ENCODE data around the gene PSME2. TPM values are rescaled to one million over a fixed set of nuclear protein-coding genes. Genes with fewer than 3 reads are reported as not detected.

Gene PSME2
- total RNA-seq, 1 donor from 2014 or later = 285 TPM

- TF ChIP-seq, protein P1, sequence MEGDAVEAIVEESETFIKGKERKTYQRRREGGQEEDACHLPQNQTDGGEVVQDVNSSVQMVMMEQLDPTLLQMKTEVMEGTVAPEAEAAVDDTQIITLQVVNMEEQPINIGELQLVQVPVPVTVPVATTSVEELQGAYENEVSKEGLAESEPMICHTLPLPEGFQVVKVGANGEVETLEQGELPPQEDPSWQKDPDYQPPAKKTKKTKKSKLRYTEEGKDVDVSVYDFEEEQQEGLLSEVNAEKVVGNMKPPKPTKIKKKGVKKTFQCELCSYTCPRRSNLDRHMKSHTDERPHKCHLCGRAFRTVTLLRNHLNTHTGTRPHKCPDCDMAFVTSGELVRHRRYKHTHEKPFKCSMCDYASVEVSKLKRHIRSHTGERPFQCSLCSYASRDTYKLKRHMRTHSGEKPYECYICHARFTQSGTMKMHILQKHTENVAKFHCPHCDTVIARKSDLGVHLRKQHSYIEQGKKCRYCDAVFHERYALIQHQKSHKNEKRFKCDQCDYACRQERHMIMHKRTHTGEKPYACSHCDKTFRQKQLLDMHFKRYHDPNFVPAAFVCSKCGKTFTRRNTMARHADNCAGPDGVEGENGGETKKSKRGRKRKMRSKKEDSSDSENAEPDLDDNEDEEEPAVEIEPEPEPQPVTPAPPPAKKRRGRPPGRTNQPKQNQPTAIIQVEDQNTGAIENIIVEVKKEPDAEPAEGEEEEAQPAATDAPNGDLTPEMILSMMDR (IDR thresholded peaks at IDR 0.05) = no peak
- Mint-ChIP-seq H3K27ac (no peak overlapping the region), H3K36me3 (ENCODE audit: low read depth) (peaks cover 76% of the 10 kb centered on the region), H3K27me3 (no peaks in the 10 kb centered on the region), H3K4me1 (no peaks in the 10 kb centered on the region), H3K4me3 (no peak overlapping the region), H3K9me3 (peaks cover 2% of the 10 kb centered on the region)
- ATAC-seq (ENCODE audit: low read depth) = no peak
- no peak for DNase-seq
- intact Hi-C loops (cut with micrococcal nuclease) = no loop called here
- ChIA-PET CTCF (interaction anchor here (7.4 kb wide), 1 partner anchor 10 kb away, joined by 137 read pairs; the partner anchor contains the start of gene PCK2), POLR2A (interaction anchor here (0.6 to 9.8 kb wide), 6 partner anchors 8 to 136 kb away, joined by 3 to 115 read pairs (median 4); partner anchors contain the start of genes DCAF11, NRL, PCK2 and PSME2)
Measured at GRCh38 chr14:24102357-24103048, 43.9 kb downstream of the PSME2 start.

DNA sequence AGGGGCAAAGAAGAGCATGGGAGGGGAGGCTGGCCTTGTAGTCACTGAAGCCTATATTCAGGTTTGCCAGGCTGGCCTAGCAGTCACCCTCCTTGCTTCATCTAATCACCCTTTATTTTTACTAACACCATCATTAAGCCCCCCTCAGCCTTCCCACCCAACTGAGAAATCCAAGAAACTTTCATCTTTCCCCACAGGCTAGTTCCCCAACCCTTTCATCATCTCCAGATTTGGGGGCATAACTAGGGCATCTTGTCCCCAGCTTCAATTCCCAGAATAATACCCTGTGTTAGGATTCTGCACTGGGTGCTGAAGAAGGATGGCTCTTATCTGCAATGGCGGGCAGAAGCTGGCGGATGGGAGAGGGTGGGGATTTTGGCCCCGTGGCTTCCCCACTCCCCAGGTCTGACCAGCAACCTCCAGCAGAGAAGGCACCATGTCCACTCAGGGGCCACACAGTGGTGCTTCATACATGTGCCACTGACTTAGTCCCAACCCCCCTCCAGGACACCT is 45.4 kb downstream of the PSME2 start:
- intact Hi-C loops (cut with micrococcal nuclease) = no loop called here
- Mint-ChIP-seq H3K4me1 (peaks cover 6% of the 10 kb centered on the region), H3K27ac (no peak overlapping the region), H3K36me3 (ENCODE audit: low read depth) (peaks cover 81% of the 10 kb centered on the region), H3K4me3 (no peak overlapping the region), H3K9me3 (peaks cover 2% of the 10 kb centered on the region), H3K27me3 (no peaks in the 10 kb centered on the region)
- no peak for ATAC-seq (ENCODE audit: low read depth)
- ChIA-PET CTCF (no interaction called here), POLR2A (interaction anchor here (1.0 to 1.1 kb wide), 2 partner anchors 9 to 25 kb away, joined by 3 read pairs; no protein-coding TSS in a partner anchor)
- TF ChIP-seq, protein P1 (IDR thresholded peaks at IDR 0.05) = no peak
- DNase-seq = no peak

GRCh38 chr14:24100197-24100981 is 46.0 kb downstream of the PSME2 start:
- Mint-ChIP-seq H3K36me3 (ENCODE audit: low read depth) (peaks cover 82% of the 10 kb centered on the region), H3K9me3 (peaks cover 2% of the 10 kb centered on the region), H3K27ac (no peak overlapping the region), H3K4me3 (no peak overlapping the region), H3K27me3 (no peaks in the 10 kb centered on the region), H3K4me1 (peaks cover 11% of the 10 kb centered on the region)
- intact Hi-C loops (cut with micrococcal nuclease) = no loop called here
- DNase-seq (no peak), ATAC-seq (ENCODE audit: low read depth) (no peak)
- ChIA-PET CTCF (interaction anchor here (1.0 to 1.1 kb wide), 2 partner anchors 8 to 10 kb away, joined by 4 read pairs; no protein-coding TSS in a partner anchor), POLR2A (interaction anchor here (1.1 kb wide), 1 partner anchor 141 kb away, joined by 3 read pairs; the partner anchor contains the start of gene TINF2)
- TF ChIP-seq, protein P1 (IDR thresholded peaks at IDR 0.05) = no peak

- H3K4me1 Mint-ChIP-seq = peaks cover 14% of the 10 kb centered on the region
- intact Hi-C loops (cut with micrococcal nuclease) = loop anchor here (10.0 kb wide), 1 partner anchor 544 kb away; the partner anchor contains the start of genes THTPA and ZFHX2
- H3K27me3 Mint-ChIP-seq = no peaks in the 10 kb centered on the region
- peaks cover 79% of the 10 kb centered on the region for H3K36me3 Mint-ChIP-seq (ENCODE audit: low read depth)
- POLR2A ChIA-PET = interaction anchor here (1.1 kb wide), 1 partner anchor 143 kb away, joined by 3 read pairs; the partner anchor contains the start of gene TINF2
- CTCF ChIA-PET = interaction anchor here (1.1 kb wide), 1 partner anchor 8 kb away, joined by 4 read pairs; no protein-coding TSS in a partner anchor
- H3K9me3 Mint-ChIP-seq = no peaks in the 10 kb centered on the region
- no peak overlapping the region for H3K4me3 Mint-ChIP-seq
- TF ChIP-seq, protein P1 (IDR thresholded peaks at IDR 0.05) = no peak
- DNase-seq = no peak
- H3K27ac Mint-ChIP-seq = no peak overlapping the region
- no peak for ATAC-seq (ENCODE audit: low read depth)
Measured at GRCh38 chr14:24098927-24099813, 47.2 kb downstream of the PSME2 start.
